Hepatic stellate cell (primary cell): Measurements from ENCODE around the gene RAB6B.
A peak's percentile ranks its signal among the peaks of the same experiment; 100 is the strongest.

ENCODE experiments used
- DNase-seq: peaks from one replicate; pipeline ENCODE4 v3.0.0; 2011; ENCODE audit warnings: low spot score

RAB6B gene

DNA sequence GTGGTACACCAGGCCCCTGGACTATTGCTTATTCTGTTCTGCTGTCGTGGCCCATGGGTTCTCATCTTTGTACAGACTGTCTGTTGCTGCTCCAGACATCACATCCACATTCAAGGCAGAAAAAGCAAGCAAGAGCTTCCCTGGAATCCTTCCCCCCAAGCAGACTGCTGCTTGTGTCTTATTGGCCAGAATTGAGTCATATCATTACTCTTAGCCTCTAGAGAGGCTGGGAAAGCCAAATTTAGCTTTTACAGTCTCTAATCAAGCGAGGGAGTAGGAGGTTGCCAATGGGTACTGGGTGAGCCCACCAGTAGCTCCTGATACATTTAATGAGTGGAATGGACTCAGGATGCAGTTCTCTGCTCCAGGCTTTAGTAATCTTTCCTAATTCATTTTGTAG lies 39.4 kb downstream of the RAB6B start:
- DNase-seq: no peak

DNA sequence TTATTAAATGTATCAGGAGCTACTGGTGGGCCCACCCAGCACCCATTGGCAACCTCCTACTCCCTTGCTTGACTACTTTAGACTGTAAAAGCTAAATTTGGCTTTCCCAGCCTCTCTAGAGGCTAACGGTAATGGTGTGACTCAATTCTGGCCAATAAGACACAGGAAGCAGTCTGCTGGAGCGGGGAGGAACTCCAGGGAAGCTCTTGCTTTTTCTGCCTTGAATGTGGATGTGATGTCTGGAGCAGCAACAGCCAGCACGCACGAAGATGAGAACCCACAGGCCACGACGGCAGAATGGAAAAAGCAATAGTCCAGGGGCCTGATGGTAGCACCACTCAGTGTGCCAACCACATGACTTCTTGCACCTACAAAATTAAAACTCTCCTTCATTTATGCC lies 39.9 kb downstream of the RAB6B start:
- no peak for DNase-seq

DNA sequence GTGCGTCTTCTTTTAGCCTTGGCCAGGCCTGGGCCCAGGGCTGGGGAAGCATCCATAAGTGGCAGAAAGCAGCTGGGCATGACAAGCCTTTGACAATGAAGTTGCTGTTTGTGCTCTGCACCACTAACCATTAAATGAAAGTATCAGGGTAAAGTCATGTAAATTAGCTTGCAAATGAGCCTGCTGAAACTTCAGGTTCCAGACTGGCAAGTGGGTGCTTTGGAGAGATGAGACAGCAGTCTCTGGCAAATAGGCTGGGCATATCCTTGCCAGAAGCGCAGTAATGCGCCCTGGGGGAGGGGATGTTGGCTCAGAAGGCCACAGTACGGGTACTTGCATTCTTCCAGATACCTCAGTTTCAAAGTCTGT lies 40.7 kb downstream of the RAB6B start:
- DNase-seq: no peak

DNA sequence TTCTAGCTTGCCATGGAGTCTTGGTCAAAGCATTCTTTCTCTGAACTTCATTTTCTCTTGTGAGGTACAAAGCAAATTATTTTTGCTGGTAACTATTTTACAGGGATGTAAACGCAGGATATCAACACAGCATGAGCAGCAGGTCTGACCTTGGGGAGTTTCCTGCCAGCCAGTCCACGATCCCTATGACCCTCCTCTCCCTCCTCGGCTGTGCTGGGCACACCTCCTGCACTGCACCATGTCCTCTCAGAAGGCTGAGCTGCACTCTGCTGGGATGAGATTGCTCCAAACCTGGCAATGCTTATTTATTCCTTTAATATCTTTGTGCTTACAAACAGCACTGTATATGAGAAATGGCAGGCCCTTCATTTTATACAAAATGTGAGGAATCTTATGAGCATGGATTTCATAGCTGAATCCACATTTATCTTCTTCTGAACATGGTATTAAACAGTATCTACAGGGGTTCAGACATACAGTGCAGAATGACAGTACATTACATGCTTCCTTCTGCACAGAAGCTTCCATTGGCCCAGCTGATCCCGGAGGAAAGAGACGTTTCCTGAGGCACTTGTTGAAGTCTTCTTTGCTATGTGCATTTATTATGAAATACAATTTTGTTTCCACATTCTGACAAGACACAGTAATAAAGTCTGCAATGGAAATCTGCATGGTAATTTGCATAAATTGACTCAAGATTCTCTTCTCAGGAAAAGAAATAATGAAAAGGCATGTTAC lies 41.2 kb downstream of the RAB6B start:
- no peak for DNase-seq

DNA sequence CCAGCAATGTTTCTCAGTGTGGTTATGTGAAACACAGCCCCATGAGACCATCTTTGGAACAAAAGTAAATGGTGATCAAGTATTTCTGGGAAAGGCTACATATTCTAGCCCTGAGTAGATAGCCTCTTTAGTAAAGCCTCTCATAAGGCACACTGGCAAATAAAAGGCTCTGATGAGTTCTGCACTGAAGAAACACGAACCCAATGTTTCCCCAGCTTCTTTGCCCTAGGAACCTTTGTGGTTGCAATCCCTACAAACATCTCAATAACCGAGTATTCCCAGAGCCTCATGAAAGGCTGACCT lies 41.8 kb downstream of the RAB6B start:
- DNase-seq: no peak

DNA sequence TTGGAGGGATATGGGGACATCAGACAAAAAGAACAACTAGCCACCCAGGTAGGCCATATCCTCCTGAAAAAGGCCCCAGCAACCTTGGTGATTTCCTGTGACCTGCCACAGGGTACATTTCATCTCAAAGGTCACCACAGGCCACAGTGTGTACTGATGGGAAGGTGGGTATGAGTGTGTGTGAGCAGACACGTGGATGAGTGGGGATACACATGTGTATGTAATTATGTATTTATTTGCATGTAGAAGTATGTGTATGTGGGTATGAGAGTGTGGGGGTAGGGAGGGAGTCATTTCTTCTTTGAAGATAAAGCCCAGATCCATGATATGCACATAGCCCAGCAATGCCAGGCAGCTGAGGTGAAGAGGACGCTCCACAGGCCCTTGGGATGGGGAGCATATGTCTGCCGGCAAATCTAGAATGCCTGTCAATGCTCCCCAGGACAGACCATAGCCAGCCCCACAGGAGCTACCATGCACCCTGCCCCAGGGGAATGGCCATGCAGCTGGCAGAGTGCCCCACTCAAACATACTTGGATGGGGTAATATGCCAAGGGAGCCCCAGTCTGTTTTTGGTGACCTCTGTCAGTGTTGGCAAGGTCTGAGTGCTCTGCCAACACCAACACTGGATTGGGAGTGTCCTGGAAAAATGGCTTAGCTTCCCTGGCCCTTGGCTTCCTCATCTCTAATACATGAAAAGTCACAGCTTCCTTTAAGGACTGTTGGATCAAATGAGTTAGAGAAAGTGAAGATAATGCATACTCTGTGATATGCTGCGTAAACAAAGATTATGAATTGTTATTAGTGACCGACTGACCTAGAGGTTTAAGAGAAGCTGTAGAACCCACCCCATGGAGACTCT lies 42.4 kb downstream of the RAB6B start:
- DNase-seq: no peak

DNA sequence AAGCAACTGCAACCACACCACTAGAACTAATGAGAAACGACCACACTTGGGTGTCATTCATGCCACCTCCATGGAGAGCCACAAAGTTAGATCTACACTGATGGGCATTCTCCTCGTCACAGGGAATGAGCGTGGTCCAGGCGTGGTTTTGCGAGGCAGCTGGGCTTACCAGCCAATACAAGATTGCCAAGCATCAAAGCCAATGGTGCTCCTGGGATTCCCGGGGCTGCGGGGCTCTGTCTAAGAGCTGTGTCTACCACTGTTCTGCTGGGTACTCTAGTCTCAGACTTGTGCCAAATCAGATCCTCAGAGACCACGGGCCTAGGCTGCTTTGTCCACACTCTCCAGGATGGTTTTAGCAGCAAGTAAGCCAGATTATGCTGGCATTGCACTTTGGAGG lies 43.8 kb downstream of the RAB6B start:
- DNase-seq: no peak

DNA sequence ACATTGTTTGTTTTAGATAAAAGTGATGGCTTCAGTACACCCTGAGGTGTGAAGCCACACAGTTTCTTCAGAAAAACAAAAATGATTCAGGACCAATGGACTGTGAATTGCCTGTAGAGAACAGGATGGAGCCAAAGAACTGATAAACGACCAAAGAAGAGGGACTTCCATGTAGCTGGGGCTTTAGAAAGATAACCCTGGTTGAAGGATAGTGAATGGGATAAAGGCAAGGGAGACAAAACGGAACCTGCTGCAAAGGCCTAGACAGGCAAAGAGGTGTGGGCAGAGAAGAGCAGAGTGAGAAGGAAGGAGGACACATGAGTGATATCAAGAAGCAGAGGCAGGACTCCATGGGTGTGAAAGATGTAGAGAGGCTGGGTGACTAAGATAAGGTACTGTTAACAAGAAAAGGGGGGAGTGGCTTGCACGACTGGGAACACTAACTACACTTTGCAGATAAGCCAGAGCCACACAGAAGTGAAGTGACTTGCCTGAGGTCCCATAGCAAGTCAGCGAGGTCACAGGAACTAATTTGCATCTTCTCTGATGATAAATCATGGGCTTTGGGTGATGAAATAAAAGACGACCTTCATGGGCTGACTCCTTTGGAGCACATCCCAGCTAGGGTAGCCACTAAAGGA lies 44.3 kb downstream of the RAB6B start:
- DNase-seq: no peak

DNA sequence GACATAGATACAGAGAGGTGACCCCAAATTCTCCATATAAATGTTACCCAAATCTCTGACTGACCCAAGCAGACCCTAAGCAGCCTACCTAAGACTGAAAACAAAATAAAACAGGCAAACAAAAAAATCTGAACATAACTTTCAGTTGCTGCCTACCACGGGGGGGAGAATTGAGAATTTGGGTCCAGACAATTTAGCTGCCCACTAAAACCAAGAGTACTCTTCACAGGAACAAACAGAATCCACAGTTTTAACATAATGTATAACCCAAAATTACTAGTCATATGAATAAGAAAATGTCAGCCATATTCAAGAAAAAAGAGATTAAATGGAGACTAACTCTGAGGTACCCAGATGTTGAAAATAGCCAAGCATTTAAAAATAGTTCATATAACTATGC lies 45.6 kb downstream of the RAB6B start:
- no peak for DNase-seq

DNA sequence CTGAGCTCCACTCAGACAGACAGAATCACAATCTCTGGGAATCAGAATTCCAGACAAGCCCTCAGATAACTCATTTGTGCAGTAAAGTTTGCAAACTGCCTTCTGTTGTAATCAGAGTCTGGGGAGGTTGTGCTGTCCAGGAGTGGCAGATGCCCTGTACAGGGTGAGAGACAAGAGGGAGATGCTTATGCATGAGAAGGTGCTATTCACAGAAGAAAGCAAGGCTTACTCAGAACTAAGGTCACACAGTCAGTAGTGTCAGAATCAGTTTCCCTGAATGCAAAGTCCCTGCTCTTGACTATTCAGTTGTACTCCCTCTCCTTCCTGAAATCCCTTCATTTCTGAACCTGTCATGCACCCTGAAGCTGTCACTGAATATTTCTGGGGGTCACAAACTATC lies 46.3 kb downstream of the RAB6B start:
- no peak for DNase-seq

DNA sequence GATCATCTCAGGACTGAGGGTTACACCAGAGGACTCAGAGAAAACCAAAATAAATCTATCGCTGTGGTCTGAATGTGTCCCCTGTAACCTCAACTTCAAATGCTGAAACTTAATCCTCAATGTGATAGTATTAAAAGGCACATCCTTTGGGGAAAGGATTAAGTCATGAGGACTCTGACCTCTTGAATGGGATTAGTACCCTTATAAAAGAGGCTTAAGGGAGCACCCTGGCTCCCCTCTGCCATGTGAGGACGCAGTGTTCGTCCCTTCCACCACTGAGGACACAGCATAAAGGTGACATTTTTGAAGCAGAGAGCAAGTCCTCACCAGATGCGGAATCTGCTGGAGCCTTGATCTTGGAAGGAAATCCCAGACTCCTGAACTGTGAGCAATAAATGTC lies 50.6 kb downstream of the RAB6B start:
- DNase-seq: no peak

DNA sequence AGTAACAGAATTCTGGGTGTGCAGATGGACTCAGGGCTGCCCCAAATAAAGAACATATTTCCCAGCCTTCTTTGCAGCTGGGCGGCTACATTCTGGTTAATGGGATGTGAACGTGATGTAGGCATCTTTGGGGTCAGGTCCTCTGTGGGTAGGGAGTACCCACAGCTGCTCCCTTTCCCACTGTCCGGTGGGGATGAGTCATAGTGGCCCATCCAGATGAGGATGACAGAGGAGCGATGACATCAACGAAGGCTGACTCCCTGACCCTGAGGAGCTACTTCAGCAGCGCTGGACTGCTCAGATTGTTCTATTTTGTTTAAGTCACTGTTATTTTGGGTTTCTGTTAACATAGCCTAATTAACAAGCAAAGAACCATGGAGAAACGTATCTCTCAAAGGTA lies 52.0 kb downstream of the RAB6B start:
- peak; percentile 69 for DNase-seq

DNA sequence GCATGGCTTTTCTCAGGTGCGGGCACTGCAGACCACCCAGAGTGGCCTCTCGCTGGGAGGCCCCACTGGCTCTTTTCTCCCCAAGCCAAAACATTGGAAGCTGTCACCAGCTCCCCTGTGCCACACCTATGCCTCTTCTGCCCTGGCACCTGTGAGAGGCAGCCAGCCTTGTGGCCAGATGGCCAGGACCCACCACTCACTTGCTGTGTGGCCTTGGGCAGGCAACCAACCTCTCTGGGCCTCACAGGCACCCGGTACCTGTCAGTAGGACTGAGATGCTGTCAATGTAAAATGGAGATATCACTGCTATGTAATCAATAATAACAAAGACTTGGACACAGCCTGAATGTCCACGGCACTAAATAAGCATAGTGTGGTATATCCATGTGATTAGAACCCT lies 53.5 kb downstream of the RAB6B start:
- DNase-seq: no peak

DNA sequence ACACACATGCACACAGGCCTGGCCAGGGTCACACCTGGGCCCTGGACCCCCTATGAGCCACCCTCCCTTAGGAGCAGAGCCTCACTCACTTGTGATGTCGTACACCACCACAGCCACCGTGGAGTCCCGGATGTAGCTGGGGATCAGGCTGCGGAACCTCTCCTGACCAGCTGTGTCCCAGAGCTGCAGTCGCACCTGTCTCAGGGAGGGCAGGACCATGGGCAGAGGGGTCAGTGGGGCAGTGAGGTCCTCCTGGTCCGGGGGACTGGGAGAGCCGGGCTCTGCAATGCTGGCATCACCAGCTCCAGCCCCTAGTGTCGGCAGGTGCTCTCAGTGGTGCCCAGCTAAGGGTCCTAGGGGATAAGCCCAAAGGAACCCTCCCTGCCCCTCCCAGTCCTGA lies 54.5 kb downstream of the RAB6B start:
- no peak for DNase-seq

DNA sequence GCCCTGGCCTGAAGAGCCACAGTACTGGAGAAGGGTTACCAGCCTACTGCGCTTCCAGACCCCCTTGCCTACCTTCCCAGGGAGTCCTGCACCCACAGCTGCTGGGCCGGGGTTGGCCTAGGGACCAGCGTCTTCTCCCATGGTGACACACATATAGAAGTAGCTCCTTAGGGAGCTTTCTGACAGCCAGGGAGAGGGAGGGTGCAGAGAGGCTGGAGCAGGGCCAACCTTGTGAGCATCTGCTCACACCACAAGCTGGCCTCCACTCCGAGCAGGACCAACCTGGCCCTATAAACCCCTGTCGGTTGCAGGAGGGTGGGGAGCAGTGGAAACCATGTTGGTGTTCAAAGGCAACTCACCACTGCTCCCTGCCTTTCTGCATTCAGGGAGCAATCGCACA lies 54.9 kb downstream of the RAB6B start:
- no peak for DNase-seq

DNA sequence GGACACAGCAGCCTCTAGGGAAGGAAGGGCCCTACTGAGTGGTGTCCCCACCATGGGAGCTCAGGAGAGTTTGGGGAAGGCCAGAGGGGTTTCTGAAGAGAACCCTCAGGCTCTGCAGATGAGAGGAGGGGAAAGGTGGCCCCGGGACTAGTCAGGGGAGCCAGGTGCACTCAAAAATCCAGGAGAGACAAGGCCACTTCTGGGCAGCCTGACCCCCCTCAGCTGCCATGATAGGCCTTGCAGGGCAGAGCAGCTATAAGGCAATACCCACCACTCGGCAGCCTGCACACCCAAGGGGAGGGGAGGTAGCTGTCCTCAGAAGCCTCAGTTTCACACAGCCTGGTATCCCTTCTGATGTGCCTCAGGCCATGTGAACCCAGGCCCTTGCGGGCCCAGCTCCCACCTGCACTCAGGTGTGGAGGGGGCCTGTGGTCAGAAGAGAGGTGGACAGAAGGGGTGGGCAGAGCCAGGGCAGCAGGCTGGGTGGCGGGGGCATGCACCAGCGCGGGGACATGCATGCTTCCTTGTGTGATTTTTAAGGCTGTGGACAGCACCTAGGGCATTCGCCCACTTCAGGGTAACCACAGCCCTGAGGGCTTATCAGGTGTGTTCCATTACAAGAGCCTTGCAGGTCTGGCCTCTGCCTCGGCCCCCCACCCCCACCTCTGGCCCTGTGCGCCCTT lies 55.5 kb downstream of the RAB6B start:
- no peak for DNase-seq

DNA sequence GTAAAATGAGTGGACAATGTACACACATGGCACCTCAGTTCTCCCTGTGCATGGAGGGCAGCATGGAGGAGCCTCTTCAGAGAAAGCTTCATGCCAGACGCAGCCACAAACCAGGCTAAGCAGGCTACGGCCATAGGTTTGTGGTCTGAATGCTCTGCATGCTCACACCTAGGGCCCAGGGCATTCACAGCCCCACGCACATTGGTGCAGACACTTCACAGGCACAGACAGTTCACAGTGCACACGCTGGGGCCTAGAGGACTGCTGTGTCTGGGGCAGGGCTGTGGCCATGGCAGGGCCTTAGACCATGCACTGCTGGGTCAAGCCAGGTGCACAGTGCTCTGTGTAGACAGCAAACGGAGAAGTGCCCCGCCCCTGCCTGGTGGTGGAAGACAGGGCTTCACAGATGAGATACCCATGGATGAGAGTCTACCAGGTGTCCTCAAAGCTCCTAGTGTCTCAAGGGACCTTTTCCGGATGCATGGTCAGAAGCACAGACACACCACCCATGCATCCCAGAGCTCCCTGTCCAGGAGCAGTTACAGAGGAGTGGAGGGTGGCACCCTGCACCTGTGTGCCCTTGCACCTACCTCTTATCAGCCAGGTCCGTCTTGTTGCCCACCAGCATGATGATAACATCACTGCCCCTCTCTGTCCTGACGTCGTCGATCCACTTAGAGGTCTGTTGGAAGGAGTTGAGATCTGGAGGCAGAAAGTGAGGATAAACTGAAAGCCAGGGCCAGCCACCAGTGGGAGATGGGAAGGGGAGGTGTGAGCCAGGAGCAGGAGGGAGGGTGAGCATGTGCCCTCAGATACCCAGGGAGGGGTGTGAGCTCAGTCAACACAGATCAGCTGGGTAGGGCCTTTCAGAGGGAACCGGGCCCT lies 56.5 kb downstream of the RAB6B start:
- DNase-seq: no peak

DNA sequence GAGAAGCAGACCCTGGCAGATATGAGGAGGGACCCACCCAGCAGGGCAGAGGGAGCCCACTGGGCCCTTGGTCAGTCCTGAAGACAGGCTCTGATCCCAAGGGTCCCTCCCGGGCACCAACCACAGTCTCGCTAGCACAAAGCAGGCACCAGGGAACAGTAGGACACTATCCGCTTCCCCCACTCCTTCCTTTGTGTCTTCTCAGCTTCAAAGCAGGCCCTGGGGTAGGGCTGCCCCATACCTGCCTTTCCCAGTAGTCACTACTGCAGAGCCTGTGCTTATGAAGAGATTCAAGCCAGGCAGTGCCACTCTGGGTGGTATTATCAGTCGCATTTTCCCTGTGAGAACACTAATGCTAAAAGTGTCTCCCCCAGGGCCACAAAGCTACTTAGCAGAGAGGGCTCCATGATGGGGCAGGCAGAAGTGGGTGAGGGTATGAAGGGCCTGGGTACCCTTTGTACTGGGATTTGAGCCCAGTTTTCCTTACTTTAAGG lies 57.3 kb downstream of the RAB6B start:
- DNase-seq: no peak

DNA sequence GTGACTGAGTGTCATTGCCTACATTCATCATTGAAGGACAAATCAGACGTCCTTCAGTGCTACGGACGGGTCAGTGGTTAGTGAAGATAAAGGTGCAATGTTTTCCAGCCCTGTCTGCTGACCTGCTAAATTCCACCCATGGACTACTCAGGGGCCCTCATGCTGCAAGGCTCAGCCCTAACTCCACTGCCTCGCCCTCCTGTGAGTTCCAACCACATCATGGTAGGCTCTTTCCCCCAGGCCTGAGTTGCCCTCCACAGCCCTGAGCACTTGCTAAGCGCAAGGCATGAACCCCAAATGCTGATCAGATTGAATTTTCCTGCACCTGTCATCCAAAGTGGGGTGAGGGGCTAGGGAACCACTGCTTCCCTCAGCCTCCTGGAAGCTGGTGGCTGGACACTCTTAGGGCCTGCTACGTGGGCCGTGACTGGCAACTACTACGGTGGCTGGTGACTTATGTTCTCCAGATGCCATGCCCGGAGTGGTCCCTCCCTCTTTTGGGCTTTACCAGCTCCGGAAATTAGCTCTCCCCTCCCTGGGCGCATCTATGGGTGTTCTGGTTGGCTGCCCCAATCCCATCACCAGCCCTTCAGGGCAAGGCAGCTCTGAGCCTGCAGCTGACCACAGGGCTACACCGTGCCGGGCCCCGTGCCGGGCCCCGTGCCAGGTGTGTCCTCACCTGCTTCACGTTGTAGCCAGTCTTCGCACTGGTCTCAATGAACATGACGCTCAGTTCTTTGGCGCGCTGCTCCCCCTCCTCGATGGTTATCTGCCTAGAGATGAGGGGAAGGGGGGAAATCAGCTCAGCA lies 58.0 kb downstream of the RAB6B start:
- no peak for DNase-seq

DNA sequence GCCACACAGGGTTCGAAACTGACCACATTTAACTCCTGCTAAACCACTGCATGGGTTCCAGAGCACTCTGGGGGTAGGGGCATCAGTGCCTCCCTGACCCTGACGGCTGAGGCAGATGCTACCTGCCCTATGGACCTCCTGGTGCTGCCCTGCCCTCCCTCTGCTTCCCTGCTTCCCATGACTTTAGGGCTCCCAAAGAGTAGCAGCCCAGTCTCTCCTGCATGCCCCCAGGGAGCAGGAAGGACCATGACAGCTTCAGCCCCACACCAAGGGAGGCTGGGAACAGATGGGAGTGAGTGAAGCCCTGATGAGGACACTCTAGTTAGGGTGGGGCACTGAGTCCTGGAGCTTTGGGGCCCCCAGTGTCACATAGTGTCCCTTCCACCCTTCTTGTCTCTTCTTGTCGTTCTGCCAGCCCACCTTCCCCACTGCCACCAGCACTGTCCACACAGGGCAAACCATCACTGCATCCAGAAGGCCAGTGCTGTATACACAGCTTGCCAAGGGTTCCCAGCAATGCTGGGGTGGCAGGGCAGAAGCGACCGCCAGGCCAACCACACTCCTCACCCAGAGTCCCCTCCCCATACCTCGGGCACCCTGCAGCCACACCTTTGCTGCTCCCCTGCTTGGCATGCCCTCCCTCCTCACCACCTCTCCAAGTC lies 59.1 kb downstream of the RAB6B start:
- DNase-seq: no peak
